Measurements from ENCODE around the gene PRCP.

GRCh38 chr11:82901165-82901921 lies 1.1 kb upstream of the PRCP start, which contains the start of gene DDIAS:
- peak in 1 of 6 experiments; percentile 4 for TF ChIP-seq CTCF (IDR thresholded peaks at IDR 0.05)
- peak; percentile 62 to 81 for TF ChIP-seq POLR2A (IDR thresholded peaks at IDR 0.05)

All from Peyer's patch (tissue), 4 donors.